PFSK-1 (cell line): ENCODE data around the gene SLC35B4.

Experiments used
- FOXP2 ChIP-seq: optimal IDR thresholded peaks from 2 replicates; pipeline ENCODE3; 2011; ENCODE audit warnings: borderline replicate concordance, control low read depth, inconsistent platforms; ENCODE audit not compliant: insufficient read depth; ENCODE audit errors: extremely low read length, extremely low read depth
- POLR2AphosphoS5 ChIP-seq: IDR thresholded peaks from 2 replicates; pipeline ENCODE4 v1.6.1; 2012; ENCODE audit warnings: low read depth, mild to moderate bottlenecking, control low read depth, low read length, moderate library complexity
- SIN3A ChIP-seq: IDR thresholded peaks from 2 replicates; pipeline ENCODE4 v1.6.1; 2012; ENCODE audit warnings: mild to moderate bottlenecking, low read length, moderate library complexity, borderline replicate concordance; ENCODE audit not compliant: insufficient read depth
- TAF1 ChIP-seq: IDR thresholded peaks from 2 replicates; pipeline ENCODE4 v1.6.1; 2012; ENCODE audit warnings: low read length, control low read depth, borderline replicate concordance; ENCODE audit not compliant: insufficient read depth
- TF ChIP-seq, protein P1 (sequence below), 2 experiments: IDR thresholded peaks; 2 replicates each; pipeline versions ENCODE4 v1.6.1 to v1.8.0; 2011 to 2012; ENCODE audit warnings: low read depth in 2 of 2, low read length in 2 of 2, control low read depth in 1 of 2, inconsistent platforms in 1 of 2, mild to moderate bottlenecking in 1 of 2, moderate library complexity in 1 of 2; ENCODE audit not compliant: insufficient read depth in 1 of 2

SLC35B4 gene

DNA sequence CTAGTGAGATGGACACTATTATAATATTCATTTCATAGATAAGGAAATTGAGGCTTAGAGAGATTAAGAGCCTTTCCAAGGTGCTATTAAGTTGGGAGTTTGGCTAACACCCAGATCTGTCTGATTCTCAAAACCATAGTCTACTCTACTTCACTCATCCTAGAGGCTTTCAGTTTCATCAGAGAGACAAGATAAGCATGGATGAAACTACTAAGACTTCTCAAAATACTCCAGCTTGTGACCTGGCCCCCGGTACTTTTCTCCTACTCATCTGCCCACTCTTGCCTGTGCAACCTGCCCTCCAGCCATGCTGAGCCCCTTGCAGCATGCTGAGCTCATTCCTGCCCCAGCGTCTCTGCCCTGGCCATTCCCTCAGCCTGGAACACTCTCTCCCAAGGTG is 12.2 kb upstream of the SLC35B4 start:
- TF ChIP-seq SIN3A, result no peak
- TF ChIP-seq, protein P1, sequence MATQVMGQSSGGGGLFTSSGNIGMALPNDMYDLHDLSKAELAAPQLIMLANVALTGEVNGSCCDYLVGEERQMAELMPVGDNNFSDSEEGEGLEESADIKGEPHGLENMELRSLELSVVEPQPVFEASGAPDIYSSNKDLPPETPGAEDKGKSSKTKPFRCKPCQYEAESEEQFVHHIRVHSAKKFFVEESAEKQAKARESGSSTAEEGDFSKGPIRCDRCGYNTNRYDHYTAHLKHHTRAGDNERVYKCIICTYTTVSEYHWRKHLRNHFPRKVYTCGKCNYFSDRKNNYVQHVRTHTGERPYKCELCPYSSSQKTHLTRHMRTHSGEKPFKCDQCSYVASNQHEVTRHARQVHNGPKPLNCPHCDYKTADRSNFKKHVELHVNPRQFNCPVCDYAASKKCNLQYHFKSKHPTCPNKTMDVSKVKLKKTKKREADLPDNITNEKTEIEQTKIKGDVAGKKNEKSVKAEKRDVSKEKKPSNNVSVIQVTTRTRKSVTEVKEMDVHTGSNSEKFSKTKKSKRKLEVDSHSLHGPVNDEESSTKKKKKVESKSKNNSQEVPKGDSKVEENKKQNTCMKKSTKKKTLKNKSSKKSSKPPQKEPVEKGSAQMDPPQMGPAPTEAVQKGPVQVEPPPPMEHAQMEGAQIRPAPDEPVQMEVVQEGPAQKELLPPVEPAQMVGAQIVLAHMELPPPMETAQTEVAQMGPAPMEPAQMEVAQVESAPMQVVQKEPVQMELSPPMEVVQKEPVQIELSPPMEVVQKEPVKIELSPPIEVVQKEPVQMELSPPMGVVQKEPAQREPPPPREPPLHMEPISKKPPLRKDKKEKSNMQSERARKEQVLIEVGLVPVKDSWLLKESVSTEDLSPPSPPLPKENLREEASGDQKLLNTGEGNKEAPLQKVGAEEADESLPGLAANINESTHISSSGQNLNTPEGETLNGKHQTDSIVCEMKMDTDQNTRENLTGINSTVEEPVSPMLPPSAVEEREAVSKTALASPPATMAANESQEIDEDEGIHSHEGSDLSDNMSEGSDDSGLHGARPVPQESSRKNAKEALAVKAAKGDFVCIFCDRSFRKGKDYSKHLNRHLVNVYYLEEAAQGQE (IDR thresholded peaks at IDR 0.05; ENCODE audit: insufficient read depth in 1 of 2, low read depth in 2 of 2, low read length in 2 of 2), result no peak
- no peak for TF ChIP-seq FOXP2
- no peak for TF ChIP-seq POLR2AphosphoS5
- no peak for TF ChIP-seq TAF1

DNA sequence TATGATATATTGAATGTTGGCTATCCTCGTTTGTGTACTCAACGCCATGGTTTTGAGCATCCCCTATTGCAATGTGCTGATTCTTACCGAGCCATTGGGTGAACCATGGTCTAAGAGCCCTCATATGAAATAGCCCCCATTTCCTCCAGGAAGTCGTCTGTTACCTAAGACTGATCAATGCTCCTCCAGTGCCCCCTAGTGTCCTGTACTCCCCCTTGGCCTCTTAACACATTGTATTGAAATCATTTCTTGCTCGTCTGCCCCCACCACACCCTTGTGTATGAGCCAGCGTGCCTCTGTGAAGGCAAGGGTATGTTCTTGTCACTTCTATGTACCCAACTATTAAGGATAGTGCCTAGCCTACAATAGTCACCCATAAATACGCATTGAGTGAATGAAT is 11.2 kb upstream of the SLC35B4 start:
- TF ChIP-seq SIN3A, result no peak
- TF ChIP-seq POLR2AphosphoS5, result no peak
- no peak for TF ChIP-seq FOXP2
- TF ChIP-seq, protein P1 (IDR thresholded peaks at IDR 0.05; ENCODE audit: insufficient read depth in 1 of 2, low read depth in 2 of 2, low read length in 2 of 2), result no peak
- TF ChIP-seq TAF1, result no peak

DNA sequence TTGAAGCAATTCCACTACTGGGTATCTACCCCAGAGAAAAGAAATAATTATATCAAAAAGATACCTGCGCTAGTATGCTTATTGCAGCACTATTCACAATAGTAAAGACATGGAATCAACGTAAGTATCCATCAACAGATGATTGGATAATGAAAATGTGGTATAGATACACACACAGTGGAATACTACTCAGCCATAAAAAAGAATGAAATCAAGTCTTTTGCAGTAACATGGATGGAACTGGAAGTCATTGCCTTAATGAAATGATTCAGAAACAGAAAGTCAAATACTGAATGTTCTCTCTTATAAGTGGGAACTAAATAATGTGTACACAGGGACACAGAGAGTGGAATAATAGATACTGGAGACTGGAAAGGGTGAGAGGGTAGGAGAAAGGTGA is 7.4 kb upstream of the SLC35B4 start:
- TF ChIP-seq SIN3A (no peak), TAF1 (no peak), FOXP2 (no peak), POLR2AphosphoS5 (no peak)
- TF ChIP-seq, protein P1 (IDR thresholded peaks at IDR 0.05; ENCODE audit: insufficient read depth in 1 of 2, low read depth in 2 of 2, low read length in 2 of 2), result no peak

DNA sequence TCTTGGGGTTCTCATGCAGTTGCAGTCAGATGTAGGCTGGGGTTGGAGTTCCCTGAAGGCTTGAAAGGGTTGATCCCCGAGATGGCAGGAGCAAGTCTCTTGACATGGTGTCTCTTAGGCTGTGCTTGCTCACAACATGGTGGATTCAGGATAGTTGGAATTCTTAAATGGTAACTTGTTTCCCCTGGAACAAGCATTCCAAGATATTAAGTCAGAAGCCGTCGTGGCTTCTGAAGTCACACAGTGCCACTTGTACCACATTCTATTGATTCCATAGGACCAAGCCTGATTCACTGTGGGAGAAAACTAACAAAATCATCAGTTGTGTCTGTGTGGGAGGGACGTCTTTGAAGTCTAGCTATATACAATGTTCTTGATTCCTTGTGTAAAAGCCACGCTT is 3.5 kb upstream of the SLC35B4 start:
- no peak for TF ChIP-seq SIN3A
- no peak for TF ChIP-seq POLR2AphosphoS5
- TF ChIP-seq TAF1, result no peak
- TF ChIP-seq, protein P1 (IDR thresholded peaks at IDR 0.05; ENCODE audit: insufficient read depth in 1 of 2, low read depth in 2 of 2, low read length in 2 of 2), result no peak
- no peak for TF ChIP-seq FOXP2

DNA sequence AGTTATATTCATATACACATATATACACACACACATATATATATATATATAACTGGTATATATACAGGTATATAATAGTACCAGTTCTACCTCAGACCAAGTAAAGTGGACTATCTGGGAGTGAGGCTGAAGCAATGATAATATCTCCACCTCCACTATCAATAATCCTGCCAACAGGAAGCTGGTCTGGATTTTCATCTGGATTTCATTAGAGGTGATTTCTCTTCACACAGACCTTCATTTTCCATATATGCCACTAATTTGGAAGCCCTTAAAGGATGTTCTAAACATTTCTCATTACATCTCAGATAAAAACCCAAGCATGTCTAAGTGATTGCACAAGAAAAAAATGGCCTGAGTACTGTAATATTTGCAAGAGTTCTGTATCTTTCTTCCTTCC is 1.7 kb upstream of the SLC35B4 start:
- no peak for TF ChIP-seq TAF1
- TF ChIP-seq, protein P1 (IDR thresholded peaks at IDR 0.05; ENCODE audit: insufficient read depth in 1 of 2, low read depth in 2 of 2, low read length in 2 of 2), result no peak
- no peak for TF ChIP-seq SIN3A
- TF ChIP-seq FOXP2, result no peak
- no peak for TF ChIP-seq POLR2AphosphoS5
